Skin epidermis (tissue), 12 donors: ENCODE results near the gene NUTF2.
A peak's percentile ranks its signal among the peaks of the same experiment; 100 is the strongest.
"Not testable (repeated sequence)": the region's sequence is repeated elsewhere in the genome, so short reads cannot be mapped to it uniquely, and the experiment has no call there.

ENCODE experiments used
- H3K27ac ChIP-seq, 21 experiments: fragments of 200-600 bp; sonication (generic) in 11 of 21; one replicate each; pipeline ENCODE4 v1.5.0; 2020; ENCODE audit warnings: mild to moderate bottlenecking in 3 of 21, inconsistent platforms in 2 of 21, moderate library complexity in 2 of 21
- H3K4me3 ChIP-seq, 7 experiments: fragments of 200-600 bp; sonication (generic) in 2 of 7; one replicate each; pipeline ENCODE4 v1.5.0; 2020; ENCODE audit warnings: inconsistent platforms in 2 of 7, mild to moderate bottlenecking in 2 of 7, moderate library complexity in 1 of 7

NUTF2 gene

DNA sequence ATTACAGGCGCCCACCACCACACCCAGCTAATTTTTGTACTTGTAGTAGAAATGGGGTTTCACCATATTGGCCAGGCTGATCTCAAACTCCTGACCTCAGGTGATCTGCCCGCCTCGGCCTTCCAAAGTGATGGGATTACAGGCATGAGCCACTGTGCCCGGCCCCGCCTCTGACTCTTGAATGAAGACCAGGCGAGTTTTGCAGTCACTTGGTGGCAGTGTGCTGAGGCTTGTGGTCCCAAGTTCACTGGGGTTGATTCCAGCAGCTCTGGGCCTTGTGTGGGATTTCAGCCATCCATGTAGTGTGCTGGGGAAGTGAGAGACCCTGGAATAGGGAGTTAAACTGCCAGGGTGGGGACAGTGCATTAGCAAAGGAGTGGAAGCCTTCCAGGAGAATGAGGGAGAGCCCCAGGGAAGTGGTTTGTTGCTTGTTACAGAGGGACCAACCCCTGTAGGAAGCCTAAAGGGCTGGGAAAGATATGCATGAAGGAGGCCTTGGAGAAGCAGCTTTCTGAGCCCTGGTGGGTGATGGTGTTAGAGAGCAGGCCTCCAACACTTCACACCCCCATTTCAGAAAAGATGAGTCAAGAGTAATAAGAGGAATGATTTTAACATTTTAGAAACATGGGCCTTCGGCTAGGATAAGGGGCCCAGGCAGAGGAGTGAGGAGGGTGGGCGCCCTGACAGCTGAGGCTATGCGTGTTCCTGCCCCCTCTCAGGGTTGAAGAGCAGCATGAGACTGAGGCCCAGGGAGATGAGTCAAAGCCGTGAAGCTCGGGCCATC lies 60.9 kb downstream of the NUTF2 start:
- Histone ChIP-seq H3K27ac (no peak overlapping the region), H3K4me3 (no peak overlapping the region)

DNA sequence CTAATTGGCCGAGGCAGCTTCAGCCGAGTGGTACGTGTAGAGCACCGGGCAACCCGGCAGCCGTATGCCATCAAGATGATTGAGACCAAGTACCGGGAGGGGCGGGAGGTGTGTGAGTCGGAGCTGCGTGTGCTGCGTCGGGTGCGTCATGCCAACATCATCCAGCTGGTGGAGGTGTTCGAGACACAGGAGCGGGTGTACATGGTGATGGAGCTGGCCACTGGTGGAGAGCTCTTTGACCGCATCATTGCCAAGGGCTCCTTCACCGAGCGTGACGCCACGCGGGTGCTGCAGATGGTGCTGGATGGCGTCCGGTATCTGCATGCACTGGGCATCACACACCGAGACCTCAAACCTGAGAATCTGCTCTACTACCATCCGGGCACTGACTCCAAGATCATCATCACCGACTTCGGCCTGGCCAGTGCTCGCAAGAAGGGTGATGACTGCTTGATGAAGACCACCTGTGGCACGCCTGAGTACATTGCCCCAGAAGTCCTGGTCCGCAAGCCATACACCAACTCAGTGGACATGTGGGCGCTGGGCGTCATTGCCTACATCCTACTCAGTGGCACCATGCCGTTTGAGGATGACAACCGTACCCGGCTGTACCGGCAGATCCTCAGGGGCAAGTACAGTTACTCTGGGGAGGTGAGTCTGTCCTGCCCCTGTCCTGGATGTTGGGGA lies 62.5 kb downstream of the NUTF2 start:
- Histone ChIP-seq H3K4me3 (no peak overlapping the region), H3K27ac (no peak overlapping the region)

DNA sequence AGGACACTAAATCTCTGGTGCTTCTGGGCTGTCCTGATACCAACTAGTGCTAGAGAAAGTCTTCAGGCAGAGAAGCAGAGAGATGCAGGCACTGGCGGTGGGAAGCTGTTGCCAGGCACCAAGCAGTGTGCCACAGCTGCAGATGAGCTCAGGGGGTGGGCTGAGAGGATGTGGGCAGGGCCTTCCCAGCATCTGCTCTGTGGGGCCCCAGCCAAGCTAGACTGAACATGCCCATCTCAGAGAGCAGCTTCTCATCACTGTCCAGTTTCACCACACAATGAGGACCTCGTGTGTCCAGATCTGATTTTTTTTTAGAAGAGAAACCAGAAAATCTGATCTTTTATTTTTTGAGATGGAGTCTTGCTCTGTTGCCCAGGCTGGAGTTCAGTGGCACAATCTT lies 63.4 kb downstream of the NUTF2 start:
- Histone ChIP-seq H3K27ac (peak overlapping the region in 1 of 21 experiments; percentile 30), H3K4me3 (no peak overlapping the region)

DNA sequence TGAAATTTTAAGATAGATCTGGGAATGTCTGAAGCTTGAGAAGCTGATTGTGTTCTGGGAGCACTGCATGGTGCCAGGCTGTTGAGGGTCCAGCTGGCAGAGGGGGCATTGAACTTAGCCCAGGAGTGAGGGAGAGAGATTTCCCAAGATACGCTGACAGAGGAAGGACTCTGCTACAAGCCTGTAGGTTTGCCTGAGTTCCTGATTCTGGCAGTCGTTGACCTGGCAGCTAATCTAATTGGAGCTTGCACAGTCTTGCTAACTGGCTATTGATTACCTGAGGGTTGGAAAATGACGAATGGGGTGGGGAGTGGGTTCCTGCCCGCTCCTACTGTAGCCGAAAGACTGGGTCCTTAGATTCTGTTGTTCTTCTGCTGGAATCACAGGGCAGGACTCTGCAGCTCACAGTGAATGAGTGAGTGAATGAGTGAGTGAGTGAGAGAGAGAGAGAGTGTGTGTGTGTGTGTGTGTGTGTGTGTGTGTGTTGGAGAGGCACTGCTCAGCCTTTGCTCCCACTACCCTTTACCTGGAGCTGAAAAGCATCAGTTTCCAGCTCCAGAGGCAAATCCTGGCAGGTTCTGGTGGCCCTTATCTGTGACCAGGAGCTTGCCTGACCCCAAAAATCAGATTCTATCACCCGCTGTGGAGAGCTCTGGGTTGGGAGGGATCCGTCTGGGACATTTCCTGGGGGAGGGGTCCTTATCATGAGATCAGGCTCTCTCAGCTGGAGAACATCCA lies 68.2 kb downstream of the NUTF2 start:
- Histone ChIP-seq H3K4me3 (no peak overlapping the region), H3K27ac (peak overlapping the region in 3 of 21 experiments; percentile 14 to 53 (median 31))

DNA sequence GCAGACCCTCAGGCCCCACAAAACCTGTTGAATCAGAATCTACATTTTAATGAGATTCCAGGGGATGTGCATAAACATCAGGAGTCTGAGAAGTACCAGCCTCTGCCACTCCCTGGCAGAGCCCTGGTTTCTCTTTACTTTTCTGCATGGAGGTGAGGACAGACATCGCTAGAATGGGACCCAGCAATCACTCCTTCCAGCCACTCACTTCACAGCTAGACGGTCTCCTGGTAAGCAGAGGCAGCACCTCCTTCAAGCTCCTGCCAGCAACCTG lies 68.7 kb downstream of the NUTF2 start:
- H3K27ac ChIP-seq, result peak overlapping the region in 1 of 21 experiments; percentile 16
- not testable (repeated sequence) for H3K4me3 ChIP-seq

DNA sequence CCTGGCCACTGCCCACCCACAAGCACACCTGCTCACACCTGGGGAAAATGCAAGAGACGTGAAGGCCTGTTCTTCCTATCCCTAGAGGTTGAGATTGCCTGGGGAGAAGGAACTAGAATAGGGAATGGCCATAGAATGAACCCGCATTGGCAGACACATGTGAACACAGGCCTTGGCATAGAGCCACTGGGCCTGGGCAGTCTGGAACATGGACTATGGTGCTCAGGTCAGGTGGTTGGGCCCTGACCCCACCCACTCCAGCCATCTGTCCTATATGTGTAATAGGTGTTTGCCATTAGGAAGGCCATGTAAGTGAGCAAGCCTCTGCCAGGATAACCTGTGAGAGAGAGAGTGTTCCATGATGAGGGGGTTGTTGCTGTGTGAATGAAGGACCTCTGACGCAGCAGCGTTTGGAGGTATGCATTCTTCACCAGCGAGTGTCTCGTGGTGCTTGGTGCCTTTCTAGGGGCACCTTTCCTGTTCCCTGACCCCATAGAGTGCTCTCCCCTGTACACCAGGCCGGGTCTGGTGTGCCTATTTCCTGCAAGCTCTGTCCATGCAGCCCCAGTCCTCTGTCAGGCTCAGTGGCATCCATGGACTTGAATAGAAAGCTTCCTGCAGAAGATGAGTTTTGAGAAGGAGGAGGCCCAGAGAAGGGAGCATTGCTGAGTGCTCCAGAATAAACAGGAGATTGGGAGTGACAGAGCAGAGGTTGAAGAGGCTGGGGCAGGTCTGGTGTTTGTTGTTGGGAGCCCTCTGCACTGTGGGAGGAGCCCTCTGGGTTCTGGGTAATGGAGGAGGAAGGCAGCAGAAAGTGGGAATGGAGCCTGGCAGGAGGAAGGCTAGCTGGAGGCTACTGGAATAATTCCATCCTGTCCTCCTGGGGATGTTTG lies 69.3 kb downstream of the NUTF2 start:
- Histone ChIP-seq H3K4me3 (no peak overlapping the region), H3K27ac (peak overlapping the region in 10 of 21 experiments; percentile 3 to 80 (median 32))

DNA sequence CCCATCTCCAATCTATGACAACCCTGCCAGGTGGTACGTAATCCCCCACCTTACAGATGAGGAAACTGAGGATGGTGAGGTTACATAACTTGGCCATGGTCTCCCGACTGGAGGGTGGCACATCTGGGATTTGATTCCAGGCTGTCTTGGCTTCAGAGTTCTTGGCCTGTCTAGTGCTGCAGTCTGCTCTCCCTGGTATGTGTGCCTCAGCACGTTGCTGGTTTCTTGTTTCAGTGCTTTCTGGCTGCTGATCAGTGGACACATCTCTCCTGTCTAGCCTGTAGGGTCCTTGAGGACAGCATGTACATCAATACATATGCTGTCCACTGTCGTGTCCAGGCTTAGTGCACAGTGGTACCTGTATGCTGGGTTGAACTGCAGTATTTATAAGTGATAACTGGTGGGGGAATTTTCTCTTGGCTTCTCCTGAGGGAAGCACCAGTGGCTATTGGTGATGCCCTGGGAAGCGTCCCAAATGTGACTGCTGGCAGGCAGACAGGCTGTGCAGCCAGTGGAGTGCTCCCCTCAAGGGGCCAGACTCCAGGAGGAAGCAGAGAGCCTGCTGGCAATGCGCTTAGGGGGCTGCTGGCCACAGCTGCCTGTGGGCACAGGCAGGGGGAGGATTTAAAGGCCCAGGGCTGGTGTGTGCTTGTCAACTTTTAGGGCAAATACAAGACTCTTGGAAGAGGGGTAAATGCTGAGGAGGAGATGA lies 70.6 kb downstream of the NUTF2 start:
- H3K27ac ChIP-seq, result peak overlapping the region in 15 of 21 experiments; percentile 2 to 80 (median 52)
- no peak overlapping the region for H3K4me3 ChIP-seq

DNA sequence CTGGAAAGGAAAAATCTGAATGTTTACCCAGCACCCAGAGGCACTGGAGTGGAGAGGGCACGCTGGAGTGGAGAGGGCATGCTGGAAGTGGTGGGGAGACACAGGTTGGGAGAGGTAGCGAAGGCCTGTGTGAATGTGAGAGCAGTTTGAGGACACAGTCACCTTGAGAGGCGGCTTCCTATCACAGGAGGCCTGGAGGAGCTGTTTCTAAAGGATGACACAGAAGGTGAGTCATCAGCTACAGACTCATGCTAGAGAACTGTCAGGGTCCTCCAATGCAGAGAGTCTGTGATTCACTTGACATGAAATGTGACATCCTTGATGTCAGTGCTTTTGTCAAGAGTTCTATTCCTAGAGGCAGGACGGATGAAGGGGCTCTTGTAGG lies 71.1 kb downstream of the NUTF2 start:
- H3K4me3 ChIP-seq, result no peak overlapping the region
- H3K27ac ChIP-seq, result peak overlapping the region in 15 of 21 experiments; percentile 2 to 80 (median 52)

DNA sequence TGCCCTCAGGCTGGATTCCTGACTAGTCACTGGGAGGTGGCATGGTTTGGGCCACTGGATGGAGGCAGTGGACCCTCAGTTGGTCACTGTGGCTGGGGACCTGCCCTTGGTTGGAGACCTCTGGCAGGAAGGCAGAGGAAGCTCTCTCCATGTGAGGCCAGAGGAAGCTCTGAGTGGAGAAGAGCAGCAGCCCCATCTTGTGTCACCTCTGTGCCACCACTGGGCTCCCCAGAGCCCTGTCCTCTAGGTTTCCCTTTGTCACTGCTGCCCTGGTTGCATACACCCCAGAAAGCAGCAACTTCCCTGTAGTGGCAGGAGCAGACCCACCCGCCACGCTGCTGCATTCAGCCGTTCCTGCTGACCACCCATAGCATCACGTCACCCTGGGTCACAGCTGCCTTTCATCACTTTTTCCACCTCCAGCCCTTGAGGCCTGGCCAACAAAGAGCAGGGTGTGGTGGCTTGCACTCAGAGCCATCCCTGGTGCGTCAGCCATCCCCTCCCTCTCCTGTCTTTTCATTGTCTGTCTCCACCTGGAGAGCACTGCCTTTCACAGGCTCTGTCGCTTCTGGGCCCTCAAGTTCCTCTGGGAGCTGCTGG lies 73.0 kb downstream of the NUTF2 start:
- Histone ChIP-seq H3K27ac (peak overlapping the region in 9 of 21 experiments; percentile 10 to 71 (median 55)), H3K4me3 (no peak overlapping the region)
